GM19372 (cell line): ENCODE measurements around the gene SDHD.
"Not testable (repeated sequence)": the region's sequence is repeated elsewhere in the genome, so short reads cannot be mapped to it uniquely, and the experiment has no call there.

Experiments used
- ATAC-seq: cut with Tn5 transposase; IDR thresholded peaks from one replicate; pipeline ENCODE4 v1.9.1; 2021; ENCODE audit warnings: mild to moderate bottlenecking, low read depth, moderate library complexity; ENCODE audit not compliant: unreplicated experiment

Gene SDHD

GRCh38 chr11:112086422-112087191 lies at the start of gene SDHD, which contains the start of gene TIMM8B:
Gene SDHD (plus strand): TSS chr11:112086873. CDS start chr11:112086908, 35 bp downstream.
Gene TIMM8B (minus strand): TSS chr11:112086756. CDS start chr11:112086723, 33 bp downstream.
- peak; percentile 85 for ATAC-seq

- no peak for ATAC-seq
Measured at GRCh38 chr11:112037527-112037926, 49.1 kb upstream of the SDHD start.

GRCh38 chr11:112042161-112042960 lies 44.3 kb upstream of the SDHD start:
- no peak for ATAC-seq

GRCh38 chr11:112042961-112043304 lies 43.7 kb upstream of the SDHD start:
- no peak for ATAC-seq

GRCh38 chr11:112044961-112045360 lies 41.7 kb upstream of the SDHD start:
- ATAC-seq, result no peak

- not testable (repeated sequence) for ATAC-seq
Measured at GRCh38 chr11:112046647-112047046, 40.0 kb upstream of the SDHD start.

- ATAC-seq, result not testable (repeated sequence)
Measured at GRCh38 chr11:112048256-112048655, 38.4 kb upstream of the SDHD start.

GRCh38 chr11:112049777-112050176 lies 36.9 kb upstream of the SDHD start:
- no peak for ATAC-seq

- ATAC-seq, result peak; percentile 87
Measured at GRCh38 chr11:112050721-112051120, 36.0 kb upstream of the SDHD start.

GRCh38 chr11:112051768-112052167 lies 34.9 kb upstream of the SDHD start:
- ATAC-seq, result no peak

GRCh38 chr11:112057170-112057569 lies 29.5 kb upstream of the SDHD start:
- no peak for ATAC-seq

- ATAC-seq, result no peak
Measured at GRCh38 chr11:112058103-112058502, 28.6 kb upstream of the SDHD start.

GRCh38 chr11:112062923-112063322 lies 23.8 kb upstream of the SDHD start:
- no peak for ATAC-seq

GRCh38 chr11:112073941-112074811 lies 12.5 kb upstream of the SDHD start, which contains the start of the genes NKAPD1 and PIH1D2:
Gene NKAPD1 (plus strand): TSS chr11:112074299. CDS start chr11:112075575, 1,276 bp downstream.
Gene PIH1D2 (minus strand): TSS chr11:112074017. CDS start chr11:112073174, 843 bp downstream.
- peak; percentile 83 for ATAC-seq

GRCh38 chr11:112082729-112083128 lies 3.9 kb upstream of the SDHD start:
- no peak for ATAC-seq

GRCh38 chr11:112085822-112086421 lies 751 bp upstream of the SDHD start:
- ATAC-seq, result peak; percentile 31

- no peak for ATAC-seq
Measured at GRCh38 chr11:112087212-112087611, 539 bp downstream of the SDHD start.

- not testable (repeated sequence) for ATAC-seq
Measured at GRCh38 chr11:112095302-112095701, 8.6 kb downstream of the SDHD start.

- ATAC-seq, result no peak
Measured at GRCh38 chr11:112096194-112096593, 9.5 kb downstream of the SDHD start.
